SK-N-MC (cell line): ENCODE measurements around the gene ZNF184.

Experiments used
- EZH2 ChIP-seq: fragments of 200-600 bp; sonication (generic); IDR thresholded peaks from one replicate; pipeline ENCODE4 v1.6.1; 2017; ENCODE audit warnings: antibody characterized with exemption
- POLR2AphosphoS5 ChIP-seq: IDR thresholded peaks from 2 replicates; pipeline ENCODE4 v1.6.1; 2012; ENCODE audit warnings: mild to moderate bottlenecking, low read depth, low read length, borderline replicate concordance

- TF ChIP-seq POLR2AphosphoS5 (no peak), EZH2 (no peak)
Observed at GRCh38 chr6:27512525-27512924, 39.6 kb upstream of the ZNF184 start.
